Lower lobe of right lung (tissue), 2 donors: ENCODE measurements around the gene SOCS7. TPM values are rescaled to one million over a fixed set of nuclear protein-coding genes. Genes with fewer than 3 reads are reported as not detected.
A peak's percentile ranks its signal among the peaks of the same experiment; 100 is the strongest.

ENCODE experiments used
- ATAC-seq, 2 donors: fragments of 200-7000 bp; cut with Tn5 transposase; one replicate each; pipeline ENCODE4 v1.9.1; 2020 to 2022; ENCODE audit warnings: mild to moderate bottlenecking in 2 of 2, moderate library complexity in 2 of 2
- DNase-seq: peaks from one replicate; pipeline ENCODE4 v3.0.0-alpha.2; 2020
- H3K27ac ChIP-seq: fragments of 200-600 bp; one replicate; pipeline ENCODE4 v1.8.0; 2022
- H3K27me3 ChIP-seq: fragments of 200-600 bp; one replicate; pipeline ENCODE4 v1.8.0; 2022; ENCODE audit warnings: low read depth
- H3K36me3 ChIP-seq: fragments of 200-600 bp; one replicate; pipeline ENCODE4 v1.8.0; 2022; ENCODE audit warnings: mild to moderate bottlenecking
- H3K4me1 ChIP-seq: fragments of 200-600 bp; one replicate; pipeline ENCODE4 v1.8.0; 2022
- H3K4me3 ChIP-seq: fragments of 200-600 bp; one replicate; pipeline ENCODE4 v1.8.0; 2022; ENCODE audit warnings: mild to moderate bottlenecking
- H3K9me3 ChIP-seq: fragments of 200-600 bp; one replicate; pipeline ENCODE4 v1.8.0; 2022
- intact Hi-C: fragments of 100-400 bp; cut with DNase I; formaldehyde crosslinking; loops from one replicate; pipeline ENCODE4 v1.11.0; 2022
- long read RNA-seq: library from polyadenylated mRNA; unstranded; transcript quantifications from one replicate; pipeline ENCODE4 v2.0.0, GENCODE V29; 2021
- total RNA-seq: library from RNA; stranded (reverse); fragmentation: NEBNext Ultra II Directional; extraction: Animal tissue kit (Norgen Biotek cat#: 25700); gene quantifications from one replicate; pipeline ENCODE4 v1.2.1, GENCODE V29; 2021
- TF ChIP-seq, protein P1 (sequence below): fragments of 200-600 bp; IDR thresholded peaks from one replicate; pipeline ENCODE4 v1.8.0; 2022; ENCODE audit warnings: antibody characterized with exemption, mild to moderate bottlenecking
- donor health status: DM: no; HTN: yes; CAD: no; lungs with severe emphysema.

Gene SOCS7, protein sequence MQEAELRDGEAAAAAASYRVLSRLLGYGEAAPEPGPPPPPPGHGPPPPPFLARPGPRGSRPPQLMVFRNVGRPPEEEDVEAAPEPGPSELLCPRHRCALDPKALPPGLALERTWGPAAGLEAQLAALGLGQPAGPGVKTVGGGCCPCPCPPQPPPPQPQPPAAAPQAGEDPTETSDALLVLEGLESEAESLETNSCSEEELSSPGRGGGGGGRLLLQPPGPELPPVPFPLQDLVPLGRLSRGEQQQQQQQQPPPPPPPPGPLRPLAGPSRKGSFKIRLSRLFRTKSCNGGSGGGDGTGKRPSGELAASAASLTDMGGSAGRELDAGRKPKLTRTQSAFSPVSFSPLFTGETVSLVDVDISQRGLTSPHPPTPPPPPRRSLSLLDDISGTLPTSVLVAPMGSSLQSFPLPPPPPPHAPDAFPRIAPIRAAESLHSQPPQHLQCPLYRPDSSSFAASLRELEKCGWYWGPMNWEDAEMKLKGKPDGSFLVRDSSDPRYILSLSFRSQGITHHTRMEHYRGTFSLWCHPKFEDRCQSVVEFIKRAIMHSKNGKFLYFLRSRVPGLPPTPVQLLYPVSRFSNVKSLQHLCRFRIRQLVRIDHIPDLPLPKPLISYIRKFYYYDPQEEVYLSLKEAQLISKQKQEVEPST
- 23.0 TPM for total RNA-seq
- long read RNA-seq, partial matches to known transcripts, result 1 of 16 reads
- long read RNA-seq, other reads (novel, unspliced or antisense), result 14 of 16 reads

DNA sequence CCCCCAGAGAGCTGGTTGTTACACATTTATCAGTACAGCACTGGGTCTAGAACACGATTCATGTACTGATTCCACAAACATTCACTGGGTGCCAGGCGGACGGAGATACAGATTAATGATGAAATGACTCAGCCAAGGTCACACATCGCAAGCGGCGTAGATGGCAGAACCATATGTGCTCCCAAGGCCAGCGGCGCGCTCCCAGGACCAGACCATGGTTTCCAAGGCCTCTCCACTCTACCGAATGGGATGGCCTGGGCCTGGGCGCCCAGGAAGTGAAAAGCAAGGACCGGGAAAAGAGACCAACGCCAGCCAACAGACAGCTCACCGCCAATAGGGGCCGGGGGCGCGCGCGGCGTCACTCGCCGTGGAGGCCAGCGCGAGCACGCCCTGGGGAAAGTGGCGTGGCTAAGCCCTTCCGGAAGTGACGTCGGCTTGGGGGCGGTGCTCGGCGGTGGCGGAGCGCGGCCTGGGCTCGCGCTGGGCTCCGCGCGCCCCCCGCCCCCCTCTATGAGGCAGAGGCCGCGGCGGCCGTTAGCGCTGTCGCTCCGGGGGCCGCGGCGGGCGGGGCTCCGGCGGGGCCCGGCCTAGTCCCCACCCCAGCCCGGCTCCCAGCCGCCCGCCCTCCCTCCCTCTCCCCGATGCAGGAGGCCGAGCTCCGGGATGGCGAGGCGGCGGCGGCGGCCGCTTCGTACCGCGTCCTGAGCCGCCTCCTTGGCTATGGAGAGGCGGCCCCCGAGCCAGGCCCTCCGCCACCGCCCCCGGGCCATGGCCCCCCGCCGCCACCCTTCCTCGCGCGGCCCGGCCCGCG lies at the start of gene SOCS7:
Gene SOCS7, plus strand, starts transcription at position 433 of the 811 bp plus-strand sequence. Its CDS starts 209 bp downstream, at position 642.
- ATAC-seq (peak; percentile 97), DNase-seq (peak; percentile 96)
- Histone ChIP-seq H3K27me3 (no peaks in the 10 kb centered on the region), H3K4me3 (peak within 1 kb of the TSS; percentile 86), H3K4me1 (peaks cover 28% of the 10 kb centered on the region), H3K9me3 (no peaks in the 10 kb centered on the region), H3K27ac (peak within 1 kb of the TSS; percentile 83), H3K36me3 (no peaks in the 10 kb centered on the region)
- TF ChIP-seq, protein P1, sequence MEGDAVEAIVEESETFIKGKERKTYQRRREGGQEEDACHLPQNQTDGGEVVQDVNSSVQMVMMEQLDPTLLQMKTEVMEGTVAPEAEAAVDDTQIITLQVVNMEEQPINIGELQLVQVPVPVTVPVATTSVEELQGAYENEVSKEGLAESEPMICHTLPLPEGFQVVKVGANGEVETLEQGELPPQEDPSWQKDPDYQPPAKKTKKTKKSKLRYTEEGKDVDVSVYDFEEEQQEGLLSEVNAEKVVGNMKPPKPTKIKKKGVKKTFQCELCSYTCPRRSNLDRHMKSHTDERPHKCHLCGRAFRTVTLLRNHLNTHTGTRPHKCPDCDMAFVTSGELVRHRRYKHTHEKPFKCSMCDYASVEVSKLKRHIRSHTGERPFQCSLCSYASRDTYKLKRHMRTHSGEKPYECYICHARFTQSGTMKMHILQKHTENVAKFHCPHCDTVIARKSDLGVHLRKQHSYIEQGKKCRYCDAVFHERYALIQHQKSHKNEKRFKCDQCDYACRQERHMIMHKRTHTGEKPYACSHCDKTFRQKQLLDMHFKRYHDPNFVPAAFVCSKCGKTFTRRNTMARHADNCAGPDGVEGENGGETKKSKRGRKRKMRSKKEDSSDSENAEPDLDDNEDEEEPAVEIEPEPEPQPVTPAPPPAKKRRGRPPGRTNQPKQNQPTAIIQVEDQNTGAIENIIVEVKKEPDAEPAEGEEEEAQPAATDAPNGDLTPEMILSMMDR, result no peak
- intact Hi-C loops, result loop anchor here (10.0 kb wide), 1 partner anchor 53 kb away; no protein-coding TSS in a partner anchor

DNA sequence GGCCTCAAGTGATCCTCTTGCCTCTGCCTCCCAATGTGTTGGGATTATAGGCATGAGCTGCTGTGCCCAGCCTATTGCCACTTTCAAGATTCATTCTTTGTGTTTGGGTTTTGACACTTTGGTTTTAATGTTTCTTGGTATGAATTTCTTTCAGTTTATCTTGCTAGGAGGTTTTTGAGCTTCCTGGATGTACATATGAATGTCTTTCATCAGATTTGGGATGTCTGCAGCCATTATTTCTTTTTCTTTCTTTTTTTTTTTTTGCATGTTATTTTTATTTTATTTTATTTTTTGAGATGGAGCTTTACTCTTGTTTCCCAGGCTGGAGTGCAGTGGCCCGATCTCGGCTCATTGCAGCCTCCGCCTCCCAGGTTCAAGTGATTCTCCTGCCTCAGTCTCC lies 36.1 kb upstream of the SOCS7 start:
- Histone ChIP-seq H3K27ac (no peak overlapping the region), H3K27me3 (no peaks in the 10 kb centered on the region), H3K4me3 (no peak overlapping the region), H3K9me3 (no peaks in the 10 kb centered on the region), H3K36me3 (peaks cover 55% of the 10 kb centered on the region), H3K4me1 (no peaks in the 10 kb centered on the region)
- ATAC-seq (no peak), DNase-seq (no peak)
- TF ChIP-seq, protein P1, result no peak
- intact Hi-C loops, result no loop called here

DNA sequence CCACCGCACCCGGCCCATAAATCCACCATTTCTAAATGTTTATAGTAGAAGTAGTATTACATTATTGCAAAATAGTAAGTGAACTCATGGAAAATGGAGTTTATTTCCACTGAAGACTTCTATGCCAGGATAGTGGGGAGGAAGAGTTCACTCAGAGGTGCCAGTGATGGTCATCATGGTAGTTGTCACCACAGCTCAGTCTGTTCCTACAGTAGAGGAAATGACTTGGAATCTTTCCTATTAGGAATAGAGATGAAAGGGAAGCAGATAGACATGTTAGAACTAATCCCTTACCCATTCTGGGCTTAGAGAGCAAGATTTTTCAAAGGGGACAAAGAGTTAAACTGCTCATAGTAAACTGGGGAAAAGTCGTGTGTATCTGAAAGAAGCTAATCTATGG lies 34.6 kb upstream of the SOCS7 start:
- Histone ChIP-seq H3K4me1 (peaks cover 9% of the 10 kb centered on the region), H3K4me3 (no peak overlapping the region), H3K27me3 (no peaks in the 10 kb centered on the region), H3K36me3 (peaks cover 58% of the 10 kb centered on the region), H3K9me3 (no peaks in the 10 kb centered on the region), H3K27ac (no peak overlapping the region)
- no peak for ATAC-seq
- DNase-seq, result no peak
- TF ChIP-seq, protein P1, result no peak
- intact Hi-C loops, result no loop called here

DNA sequence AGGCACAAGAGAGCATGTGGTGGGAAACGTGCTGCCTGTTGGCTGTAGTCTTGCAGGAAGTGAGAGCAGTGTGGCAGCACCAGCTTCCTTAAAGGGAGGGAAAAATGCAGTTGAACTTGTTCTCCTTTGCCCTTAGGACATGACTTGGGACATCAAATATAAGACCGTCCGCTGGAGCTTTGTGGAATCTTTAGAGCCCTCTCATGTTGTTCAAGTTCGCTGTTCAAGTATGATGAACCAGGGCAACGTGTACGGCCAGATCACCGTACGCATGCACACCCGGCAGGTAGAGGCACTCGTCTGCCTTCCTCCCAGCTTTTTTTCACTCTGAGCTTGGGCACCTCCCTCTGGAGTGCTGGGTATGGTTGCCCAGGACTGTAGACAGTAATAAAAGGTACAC lies 31.2 kb upstream of the SOCS7 start:
- intact Hi-C loops, result no loop called here
- Histone ChIP-seq H3K4me1 (peaks cover 15% of the 10 kb centered on the region), H3K27me3 (no peaks in the 10 kb centered on the region), H3K9me3 (no peaks in the 10 kb centered on the region), H3K27ac (peak overlapping the region; percentile 67), H3K36me3 (peaks cover 60% of the 10 kb centered on the region), H3K4me3 (no peak overlapping the region)
- peak; percentile 77 for DNase-seq
- TF ChIP-seq, protein P1, result no peak
- peak; percentile 88 to 92 for ATAC-seq

DNA sequence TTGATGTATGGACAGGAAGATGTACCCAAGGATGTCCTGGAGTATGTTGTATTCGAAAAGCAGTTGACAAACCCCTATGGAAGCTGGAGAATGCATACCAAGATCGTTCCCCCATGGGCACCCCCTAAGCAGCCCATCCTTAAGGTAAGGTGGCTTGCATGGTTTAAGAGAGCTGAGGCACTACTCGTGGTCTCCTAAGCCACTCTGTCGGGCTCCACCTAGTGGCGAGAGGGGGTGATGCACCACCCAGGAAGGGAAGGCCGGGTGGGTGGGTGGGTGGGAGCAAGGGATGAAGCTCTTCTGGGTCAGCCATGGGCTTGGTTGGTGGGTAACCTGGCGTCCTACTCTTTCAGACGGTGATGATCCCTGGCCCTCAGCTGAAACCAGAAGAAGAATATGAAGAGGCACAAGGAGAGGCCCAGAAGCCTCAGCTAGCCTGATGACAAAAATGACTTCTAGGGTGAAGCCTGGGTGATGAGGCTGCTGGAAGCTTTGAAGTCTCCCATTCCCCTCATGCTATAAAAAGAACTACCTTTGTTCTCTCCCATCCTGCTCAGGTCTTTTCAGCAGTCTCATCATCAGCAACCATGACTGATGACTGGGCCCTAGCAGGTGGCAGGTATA lies 29.4 kb upstream of the SOCS7 start:
- peak; percentile 78 for DNase-seq
- H3K27me3 ChIP-seq, result no peaks in the 10 kb centered on the region
- H3K36me3 ChIP-seq, result peaks cover 46% of the 10 kb centered on the region
- peak; percentile 72 to 75 for ATAC-seq
- H3K27ac ChIP-seq, result no peak overlapping the region
- H3K4me1 ChIP-seq, result peaks cover 24% of the 10 kb centered on the region
- TF ChIP-seq, protein P1, result peak; percentile 90
- H3K4me3 ChIP-seq, result no peak overlapping the region
- H3K9me3 ChIP-seq, result no peaks in the 10 kb centered on the region
- intact Hi-C loops, result no loop called here
